ENCODE data around the gene PLCG2.

PLCG2 gene

GRCh38 chr16:81748476-81749198, 30.5 kb upstream of the PLCG2 start:
- Histone ChIP-seq H3K18ac (ENCODE audit: low read length) (no peak overlapping the region), H3K4me1 (ENCODE audit: control insufficient read depth in 2 of 2, insufficient read depth in 1 of 2, low read depth in 1 of 2, low read length in 2 of 2) (peaks cover 0 to 1% of the 10 kb centered on the region in 2 donors), H3K23ac (ENCODE audit: low read depth, low read length, poor library complexity) (no peak overlapping the region), H3K4me3 (ENCODE audit: low read length in 2 of 2) (no peak overlapping the region), H3K14ac (ENCODE audit: low read length) (no peak overlapping the region), H2AFZ (ENCODE audit: low read length) (no peak overlapping the region), H3K9ac (ENCODE audit: low read depth, low read length, poor library complexity) (no peak overlapping the region), H2AK5ac (ENCODE audit: low read depth, low read length) (no peak overlapping the region), H2BK12ac (ENCODE audit: low read length) (no peak overlapping the region), H3K27me3 (ENCODE audit: control insufficient read depth in 3 of 3, insufficient read depth in 3 of 3, low read depth in 1 of 3, low read length in 3 of 3) (peaks cover 0 to 9% (median 0%) of the 10 kb centered on the region in 3 experiments), H3K9me3 (replicated peaks in 1 of 2; ENCODE audit: control insufficient read depth in 2 of 2, insufficient read depth in 1 of 2, low read depth in 1 of 2, low read length in 2 of 2) (no peaks in the 10 kb centered on the region), H4K8ac (ENCODE audit: low read depth, low read length) (no peak overlapping the region), H2BK5ac (ENCODE audit: low read length) (no peak overlapping the region), H3K4me2 (ENCODE audit: insufficient read depth, low read length, poor library complexity, severe bottlenecking) (no peak overlapping the region), H3K79me1 (ENCODE audit: low read depth, low read length) (no peaks in the 10 kb centered on the region), H3K27ac (replicated peaks; ENCODE audit: low read length) (no peak overlapping the region), H3K4ac (ENCODE audit: low read length) (no peak overlapping the region), H4K91ac (ENCODE audit: low read depth, low read length, poor library complexity) (no peak overlapping the region), H2BK120ac (ENCODE audit: low read depth, low read length) (no peak overlapping the region), H3K36me3 (replicated peaks in 1 of 2; ENCODE audit: control insufficient read depth in 2 of 2, insufficient read depth in 2 of 2, low read length in 2 of 2) (no peaks in the 10 kb centered on the region), H2BK15ac (ENCODE audit: low read length) (no peak overlapping the region)
- DNase-seq (ENCODE audit: low spot score), result no peak
- WGBS, 2 donors (ENCODE audit: extremely low coverage in 2 of 2, insufficient read length in 2 of 2, insufficient replicate concordance in 1 of 2), result no CpG with 5 or more reads among the region's 7 CpGs

GRCh38 chr16:81752225-81752875, 26.7 kb upstream of the PLCG2 start:
- Histone ChIP-seq H4K8ac (ENCODE audit: low read depth, low read length) (peak overlapping the region; percentile 94), H3K9ac (ENCODE audit: low read depth, low read length, poor library complexity) (no peak overlapping the region), H2BK15ac (ENCODE audit: low read length) (peak overlapping the region; percentile 19), H3K27me3 (ENCODE audit: control insufficient read depth in 3 of 3, insufficient read depth in 3 of 3, low read depth in 1 of 3, low read length in 3 of 3) (peaks cover 0 to 9% (median 0%) of the 10 kb centered on the region in 3 experiments), H3K4ac (ENCODE audit: low read length) (no peak overlapping the region), H3K18ac (ENCODE audit: low read length) (peak overlapping the region; percentile 73), H2BK12ac (ENCODE audit: low read length) (no peak overlapping the region), H3K4me3 (ENCODE audit: low read length in 2 of 2) (no peak overlapping the region), H3K14ac (ENCODE audit: low read length) (peak overlapping the region; percentile 58), H3K36me3 (replicated peaks in 1 of 2; ENCODE audit: control insufficient read depth in 2 of 2, insufficient read depth in 2 of 2, low read length in 2 of 2) (no peaks in the 10 kb centered on the region), H3K27ac (replicated peaks; ENCODE audit: low read length) (no peak overlapping the region), H3K9me3 (replicated peaks in 1 of 2; ENCODE audit: control insufficient read depth in 2 of 2, insufficient read depth in 1 of 2, low read depth in 1 of 2, low read length in 2 of 2) (no peaks in the 10 kb centered on the region), H4K91ac (ENCODE audit: low read depth, low read length, poor library complexity) (no peak overlapping the region), H2BK120ac (ENCODE audit: low read depth, low read length) (no peak overlapping the region), H2AFZ (ENCODE audit: low read length) (peak overlapping the region; percentile 83), H2BK5ac (ENCODE audit: low read length) (no peak overlapping the region), H3K23ac (ENCODE audit: low read depth, low read length, poor library complexity) (peak overlapping the region; percentile 90), H3K4me1 (ENCODE audit: control insufficient read depth in 2 of 2, insufficient read depth in 1 of 2, low read depth in 1 of 2, low read length in 2 of 2) (peaks cover 0 to 3% of the 10 kb centered on the region in 2 donors), H3K79me1 (ENCODE audit: low read depth, low read length) (no peaks in the 10 kb centered on the region), H3K4me2 (ENCODE audit: insufficient read depth, low read length, poor library complexity, severe bottlenecking) (no peak overlapping the region), H2AK5ac (ENCODE audit: low read depth, low read length) (peak overlapping the region; percentile 96)
- DNase-seq (ENCODE audit: low spot score), result no peak
- no CpG with 5 or more reads among the region's 13 CpGs for WGBS, 2 donors (ENCODE audit: extremely low coverage in 2 of 2, insufficient read length in 2 of 2, insufficient replicate concordance in 1 of 2)

GRCh38 chr16:81752876-81753227, 26.2 kb upstream of the PLCG2 start:
- peaks cover 0 to 3% of the 10 kb centered on the region in 2 donors for H3K4me1 ChIP-seq (ENCODE audit: control insufficient read depth in 2 of 2, insufficient read depth in 1 of 2, low read depth in 1 of 2, low read length in 2 of 2)
- H2BK5ac ChIP-seq (ENCODE audit: low read length), result no peak overlapping the region
- no peak overlapping the region for H2BK12ac ChIP-seq (ENCODE audit: low read length)
- no peak overlapping the region for H3K9ac ChIP-seq (ENCODE audit: low read depth, low read length, poor library complexity)
- no peaks in the 10 kb centered on the region for H3K36me3 ChIP-seq (replicated peaks in 1 of 2; ENCODE audit: control insufficient read depth in 2 of 2, insufficient read depth in 2 of 2, low read length in 2 of 2)
- H3K9me3 ChIP-seq (replicated peaks in 1 of 2; ENCODE audit: control insufficient read depth in 2 of 2, insufficient read depth in 1 of 2, low read depth in 1 of 2, low read length in 2 of 2), result no peaks in the 10 kb centered on the region
- no peak overlapping the region for H3K23ac ChIP-seq (ENCODE audit: low read depth, low read length, poor library complexity)
- no peak overlapping the region for H4K91ac ChIP-seq (ENCODE audit: low read depth, low read length, poor library complexity)
- peak overlapping the region; percentile 96 for H2AK5ac ChIP-seq (ENCODE audit: low read depth, low read length)
- peak overlapping the region; percentile 94 for H4K8ac ChIP-seq (ENCODE audit: low read depth, low read length)
- H3K4me3 ChIP-seq (ENCODE audit: low read length in 2 of 2), result no peak overlapping the region
- no CpG with 5 or more reads among the region's 7 CpGs for WGBS, 2 donors (ENCODE audit: extremely low coverage in 2 of 2, insufficient read length in 2 of 2, insufficient replicate concordance in 1 of 2)
- H2BK15ac ChIP-seq (ENCODE audit: low read length), result peak overlapping the region; percentile 19
- H3K4me2 ChIP-seq (ENCODE audit: insufficient read depth, low read length, poor library complexity, severe bottlenecking), result no peak overlapping the region
- H3K79me1 ChIP-seq (ENCODE audit: low read depth, low read length), result no peaks in the 10 kb centered on the region
- no peak overlapping the region for H3K27ac ChIP-seq (replicated peaks; ENCODE audit: low read length)
- no peak overlapping the region for H3K14ac ChIP-seq (ENCODE audit: low read length)
- no peak overlapping the region for H2BK120ac ChIP-seq (ENCODE audit: low read depth, low read length)
- H3K27me3 ChIP-seq (ENCODE audit: control insufficient read depth in 3 of 3, insufficient read depth in 3 of 3, low read depth in 1 of 3, low read length in 3 of 3), result peaks cover 0 to 9% (median 0%) of the 10 kb centered on the region in 3 experiments
- H3K18ac ChIP-seq (ENCODE audit: low read length), result peak overlapping the region; percentile 59
- DNase-seq (ENCODE audit: low spot score), result no peak
- H2AFZ ChIP-seq (ENCODE audit: low read length), result no peak overlapping the region
- H3K4ac ChIP-seq (ENCODE audit: low read length), result no peak overlapping the region

- no peak overlapping the region for H3K4ac ChIP-seq (ENCODE audit: low read length)
- H3K27ac ChIP-seq (replicated peaks; ENCODE audit: low read length), result no peak overlapping the region
- no peak overlapping the region for H3K9ac ChIP-seq (ENCODE audit: low read depth, low read length, poor library complexity)
- no peak overlapping the region for H3K4me3 ChIP-seq (ENCODE audit: low read length in 2 of 2)
- no peak overlapping the region for H4K8ac ChIP-seq (ENCODE audit: low read depth, low read length)
- H3K79me1 ChIP-seq (ENCODE audit: low read depth, low read length), result no peaks in the 10 kb centered on the region
- H2BK12ac ChIP-seq (ENCODE audit: low read length), result no peak overlapping the region
- H2BK15ac ChIP-seq (ENCODE audit: low read length), result no peak overlapping the region
- H3K18ac ChIP-seq (ENCODE audit: low read length), result no peak overlapping the region
- no peak for DNase-seq (ENCODE audit: low spot score)
- H4K91ac ChIP-seq (ENCODE audit: low read depth, low read length, poor library complexity), result no peak overlapping the region
- no peak overlapping the region for H2AK5ac ChIP-seq (ENCODE audit: low read depth, low read length)
- no peak overlapping the region for H3K4me2 ChIP-seq (ENCODE audit: insufficient read depth, low read length, poor library complexity, severe bottlenecking)
- H2AFZ ChIP-seq (ENCODE audit: low read length), result no peak overlapping the region
- no peak overlapping the region for H2BK5ac ChIP-seq (ENCODE audit: low read length)
- peaks cover 0 to 3% of the 10 kb centered on the region in 2 donors for H3K4me1 ChIP-seq (ENCODE audit: control insufficient read depth in 2 of 2, insufficient read depth in 1 of 2, low read depth in 1 of 2, low read length in 2 of 2)
- no CpG with 5 or more reads among the region's 1 CpG for WGBS, 2 donors (ENCODE audit: extremely low coverage in 2 of 2, insufficient read length in 2 of 2, insufficient replicate concordance in 1 of 2)
- H2BK120ac ChIP-seq (ENCODE audit: low read depth, low read length), result no peak overlapping the region
- no peaks in the 10 kb centered on the region for H3K36me3 ChIP-seq (replicated peaks in 1 of 2; ENCODE audit: control insufficient read depth in 2 of 2, insufficient read depth in 2 of 2, low read length in 2 of 2)
- no peak overlapping the region for H3K23ac ChIP-seq (ENCODE audit: low read depth, low read length, poor library complexity)
- no peaks in the 10 kb centered on the region for H3K27me3 ChIP-seq (ENCODE audit: control insufficient read depth in 3 of 3, insufficient read depth in 3 of 3, low read depth in 1 of 3, low read length in 3 of 3)
- H3K14ac ChIP-seq (ENCODE audit: low read length), result no peak overlapping the region
- H3K9me3 ChIP-seq (replicated peaks in 1 of 2; ENCODE audit: control insufficient read depth in 2 of 2, insufficient read depth in 1 of 2, low read depth in 1 of 2, low read length in 2 of 2), result no peaks in the 10 kb centered on the region
Measured at GRCh38 chr16:81754858-81755257, 24.2 kb upstream of the PLCG2 start.

Measured in neuronal stem cell (in vitro differentiated cells).